Thyroid gland (tissue), 4 donors: ENCODE results near the gene ITIH5.

Experiments used
- CTCF ChIP-seq, 6 experiments: fragments of 200-600 bp in 3 of 6; fragments of 450-650 bp in 3 of 6; sonication (generic) in 3 of 6; IDR thresholded peaks; one replicate each; pipeline ENCODE4 v1.5.1; 2016 to 2019; ENCODE audit warnings: antibody characterized with exemption in 6 of 6, mild to moderate bottlenecking in 2 of 6, inconsistent platforms in 1 of 6, moderate library complexity in 1 of 6
- POLR2A ChIP-seq, 2 donors: fragments of 450-650 bp; IDR thresholded peaks; one replicate each; pipeline ENCODE4 v1.6.1; 2017; ENCODE audit warnings: antibody characterized with exemption in 2 of 2, mild to moderate bottlenecking in 2 of 2, moderate library complexity in 1 of 2

GRCh38 chr10:7706534-7707073, 39.8 kb upstream of the ITIH5 start:
- TF ChIP-seq CTCF (IDR thresholded peaks at IDR 0.05) (no peak), POLR2A (IDR thresholded peaks at IDR 0.05) (no peak)
